Gastroesophageal sphincter (tissue), 3 donors: ENCODE measurements around the gene LNX1.

ENCODE experiments used
- CTCF ChIP-seq, 4 experiments: fragments of 200-600 bp in 2 of 4; fragments of 450-650 bp in 2 of 4; sonication (generic) in 1 of 4; IDR thresholded peaks; one replicate each; pipeline ENCODE4 v1.5.1; 2017 to 2019; ENCODE audit warnings: antibody characterized with exemption in 4 of 4, mild to moderate bottlenecking in 2 of 4, moderate library complexity in 2 of 4
- EP300 ChIP-seq: sonication (generic); formaldehyde crosslinking; IDR thresholded peaks from one replicate; pipeline ENCODE4 v1.6.1; 2017; ENCODE audit warnings: antibody characterized with exemption, mild to moderate bottlenecking
- POLR2A ChIP-seq, 2 donors: fragments of 450-650 bp; IDR thresholded peaks; one replicate each; pipeline ENCODE4 v1.6.1; 2017; ENCODE audit warnings: antibody characterized with exemption in 2 of 2, mild to moderate bottlenecking in 2 of 2, moderate library complexity in 1 of 2

GRCh38 chr4:53572600-53572994, 18.7 kb downstream of the LNX1 start:
- TF ChIP-seq POLR2A (IDR thresholded peaks at IDR 0.05), result no peak
- TF ChIP-seq CTCF (IDR thresholded peaks at IDR 0.05), result no peak
- no peak for TF ChIP-seq EP300
